Heart right ventricle (tissue), 16 donors: Measurements from ENCODE around the gene CNTN4. TPM values are rescaled to one million over a fixed set of nuclear protein-coding genes. Genes with fewer than 3 reads are reported as not detected.

Experiments used
- ATAC-seq, 8 donors: fragments of 200-7000 bp; cut with Tn5 transposase; one replicate each; pipeline ENCODE4 v1.9.1; 2020; ENCODE audit warnings: mild to moderate bottlenecking in 8 of 8, moderate library complexity in 8 of 8, moderate number of reproducible peaks in 1 of 8
- DNase-seq, 2 donors: peaks; one replicate each; pipeline ENCODE4 v3.0.0-alpha.2; 2020
- H3K27ac ChIP-seq, 10 donors: fragments of 200-600 bp; sonication (generic) in 2 of 10; one replicate each; pipeline versions ENCODE4 v1.5.0 to v1.8.0; 2020 to 2022; ENCODE audit warnings: mild to moderate bottlenecking in 3 of 10
- H3K27me3 ChIP-seq, 7 donors: fragments of 200-600 bp; one replicate each; pipeline ENCODE4 v1.8.0; 2021 to 2022; ENCODE audit warnings: mild to moderate bottlenecking in 2 of 7
- H3K36me3 ChIP-seq, 9 donors: fragments of 200-600 bp; sonication (generic) in 1 of 9; one replicate each; pipeline versions ENCODE4 v1.5.0 to v1.8.0; 2020 to 2022; ENCODE audit warnings: mild to moderate bottlenecking in 2 of 9
- H3K4me1 ChIP-seq, 9 donors: fragments of 200-600 bp; sonication (generic) in 1 of 9; one replicate each; pipeline versions ENCODE4 v1.5.0 to v1.8.0; 2020 to 2022; ENCODE audit warnings: mild to moderate bottlenecking in 4 of 9
- H3K4me3 ChIP-seq, 10 donors: fragments of 200-600 bp; sonication (generic) in 2 of 10; one replicate each; pipeline versions ENCODE4 v1.5.0 to v1.8.0; 2020 to 2022; ENCODE audit warnings: mild to moderate bottlenecking in 7 of 10, moderate library complexity in 2 of 10
- H3K9me3 ChIP-seq, 11 donors: fragments of 200-600 bp in 10 of 11; sonication (generic) in 2 of 11; one replicate each; pipeline versions ENCODE4 v1.5.0 to v1.8.0; 2013 to 2022; ENCODE audit warnings: mild to moderate bottlenecking in 2 of 11, control low read depth in 1 of 11, moderate library complexity in 1 of 11
- CTCF ChIP-seq, 9 donors: fragments of 200-600 bp; sonication (generic) in 2 of 9; IDR thresholded peaks; one replicate each; pipeline versions ENCODE4 v1.5.0 to v1.8.0; 2021 to 2022; ENCODE audit warnings: antibody characterized with exemption in 9 of 9, mild to moderate bottlenecking in 5 of 9, moderate library complexity in 1 of 9
- WGBS, 2 donors: extraction: QIAGEN DNeasy Blood & Tissue Kit; methylation state at CpG; one replicate each; pipeline ENCODE4 v1.1.7; 2013; ENCODE audit warnings: inconsistent platforms in 1 of 2; 5-methylcytosine and 5-hydroxymethylcytosine counted together
- intact Hi-C, 10 donors: fragments of 100-400 bp; cut with DNase I; formaldehyde crosslinking; loops; one replicate each; pipeline versions ENCODE4 v1.11.1 to v1.14.2; 2022
- polyA plus RNA-seq, 2 donors: library from polyadenylated mRNA; stranded (reverse); fragments of 200-250 nt; gene quantifications; one replicate each; pipeline ENCODE4 v1.2.3, GENCODE V29; 2013
- total RNA-seq, 10 donors: library from RNA; stranded (reverse); fragmentation: NEBNext Ultra II Directional in 3 of 10; extraction: Animal tissue kit (Norgen Biotek cat#: 25700) in 3 of 10; gene quantifications; one replicate each; pipeline versions ENCODE4 v1.2.1 to v1.2.4, GENCODE V29; 2021 to 2023
- donor health status: Arrhythmogenic right ventricular cardiomyopathy.
- donor health status: ischemic (EF 13 %, LVEDD 7.1; RV severe dilation, severe dysfunction).
- donor health status: healthy with polysubstance abuse.
- donor health status: DM: no; HTN: yes; CAD: no.
- donor health status: DM: no; HTN: no; CAD: no.
- donor health status: ischemic (EF 25% LVEDD 6.9; RV normal size, moderate dysfunction).
- donor health status: ischemic (EF 25% LVEDD 5.7; RV mildly dilated, moderate dysfunction).
- donor health status: healthy.
- donor health status: DM: yes; HTN: yes; CAD: no.
- donor health status: Ischemic cardiomyopathy.
- donor health status: ischemic (EF 35%, LVEDD 5.7; RV mildly dilated, moderate dysfunction).
- donor health status: nonischemic (EF 11% LVEDD 7.7; RV severe dilation, severe dysfunction).
- donor health status: DM: yes; HTN: yes; CAD: no.
- donor health status: PGD.
- donor health status: ischemic (EF 29% LVEDD 5.4; RV normal size, mild dysfunction).
- donor health status: nonischemic (EF 23%, LVEDD 6.1; RV moderate dilation, normal function).

Gene CNTN4
- total and polyA plus RNA-seq, 12 donors, result 0.48 to 4.7 (median 2.5) TPM

DNA sequence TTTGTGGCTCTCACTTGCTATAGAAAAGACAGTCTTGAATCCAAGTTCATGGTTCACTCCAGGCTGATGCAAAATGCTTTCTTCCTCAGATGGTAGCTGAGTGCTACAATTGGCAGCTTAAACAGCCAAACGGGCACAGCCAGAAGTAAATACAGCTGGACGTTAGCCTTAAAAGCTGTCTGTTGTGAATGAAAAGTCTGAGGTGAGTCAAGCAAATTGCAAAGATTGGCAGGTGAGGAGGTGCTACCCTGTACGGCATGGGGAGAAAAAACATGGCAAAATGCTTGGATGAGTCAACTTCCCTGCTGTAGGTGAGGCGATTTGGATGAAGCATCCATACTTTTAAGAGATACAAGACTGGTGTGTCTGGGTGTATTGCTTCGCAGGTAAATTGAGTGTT, 971.1 kb downstream of the CNTN4 start:
- DNase-seq, result no peak
- Histone ChIP-seq H3K36me3 (no peaks in the 10 kb centered on the region), H3K9me3 (no peaks in the 10 kb centered on the region), H3K4me3 (no peak overlapping the region), H3K4me1 (no peaks in the 10 kb centered on the region), H3K27me3 (peaks cover 0 to under 1% (median 0%) of the 10 kb centered on the region in 7 donors), H3K27ac (no peak overlapping the region)
- intact Hi-C loops, result loop anchor here in 1 of 10 donors (10.0 kb wide), 1 partner anchor 465 kb away; no protein-coding TSS in a partner anchor
- TF ChIP-seq CTCF (IDR thresholded peaks at IDR 0.05), result no peak
- WGBS, 2 donors, result 80 to 81% methylated on average over 5 of the region's 5 CpGs
- no peak for ATAC-seq

DNA sequence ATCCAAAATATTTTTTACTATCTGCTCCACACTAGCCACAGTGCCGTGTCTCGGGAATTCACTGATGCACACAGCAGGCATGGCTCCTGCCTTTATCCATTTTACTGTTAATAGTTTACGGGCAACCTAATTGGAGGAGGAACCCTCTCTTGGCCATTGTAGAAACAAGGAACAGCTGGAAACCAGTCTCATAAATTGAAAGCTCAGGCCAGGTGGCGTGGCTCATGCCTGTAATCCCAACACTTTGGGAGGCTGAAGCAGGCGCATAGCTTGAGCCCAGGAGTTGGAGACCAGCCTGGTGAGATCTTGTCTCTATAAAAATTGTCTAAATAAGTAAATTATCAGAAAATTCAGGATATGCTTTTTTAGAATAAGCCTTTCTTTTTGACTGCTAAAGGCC, 972.5 kb downstream of the CNTN4 start:
- intact Hi-C loops, result loop anchor here in 1 of 10 donors (10.0 kb wide), 1 partner anchor 464 kb away; no protein-coding TSS in a partner anchor
- H3K27me3 ChIP-seq, result peaks cover 0 to 6% (median 0%) of the 10 kb centered on the region in 7 donors
- H3K4me3 ChIP-seq, result no peak overlapping the region
- no peaks in the 10 kb centered on the region for H3K9me3 ChIP-seq
- H3K4me1 ChIP-seq, result no peaks in the 10 kb centered on the region
- no peaks in the 10 kb centered on the region for H3K36me3 ChIP-seq
- TF ChIP-seq CTCF (IDR thresholded peaks at IDR 0.05), result no peak
- H3K27ac ChIP-seq, result no peak overlapping the region
- WGBS, 2 donors, result 66 to 67% methylated on average over 5 of the region's 5 CpGs
- DNase-seq (no peak), ATAC-seq (no peak)

DNA sequence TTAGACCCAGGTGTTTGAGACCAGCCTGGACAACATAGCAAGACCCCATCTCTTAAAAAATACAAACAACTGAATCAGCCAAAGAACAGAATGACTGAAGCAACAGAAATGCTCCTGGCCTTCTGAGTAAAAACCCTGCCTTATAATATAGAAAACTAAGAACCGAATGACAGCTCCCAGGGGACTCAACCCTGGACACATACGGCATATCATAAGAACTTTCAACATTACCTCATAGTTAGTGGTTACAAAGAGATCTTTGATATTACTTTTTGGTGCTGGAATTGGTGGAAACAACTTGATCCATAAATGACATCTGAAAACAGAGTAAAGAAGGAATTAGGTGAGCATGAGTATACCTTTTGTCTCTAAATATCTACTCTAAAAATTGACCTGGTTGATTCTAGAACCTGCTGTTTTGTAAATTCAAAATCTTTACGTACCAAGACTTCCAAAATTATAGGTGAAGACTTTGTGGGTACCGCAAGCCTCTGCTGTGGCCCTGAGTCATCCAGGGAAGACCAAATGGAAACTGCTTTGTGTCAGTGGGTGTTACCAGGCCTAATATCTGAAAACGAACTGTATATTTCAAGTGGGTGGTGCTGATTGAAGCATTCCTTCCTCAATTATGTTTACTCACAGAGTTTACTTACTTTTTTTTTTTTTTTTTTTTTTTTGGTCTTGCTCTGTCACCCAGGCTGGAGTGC, 976.0 kb downstream of the CNTN4 start:
- intact Hi-C loops, result loop anchor here in 1 of 10 donors (10.0 kb wide), 1 partner anchor 460 kb away; no protein-coding TSS in a partner anchor
- no peak for TF ChIP-seq CTCF (IDR thresholded peaks at IDR 0.05)
- DNase-seq (no peak), ATAC-seq (no peak)
- Histone ChIP-seq H3K36me3 (no peaks in the 10 kb centered on the region), H3K9me3 (no peaks in the 10 kb centered on the region), H3K27me3 (peaks cover 0 to 6% (median 0%) of the 10 kb centered on the region in 7 donors), H3K4me1 (no peaks in the 10 kb centered on the region), H3K4me3 (no peak overlapping the region), H3K27ac (no peak overlapping the region)
- 64 to 75% methylated on average over 5 of the region's 5 CpGs for WGBS, 2 donors

- 51 to 55% methylated on average over 5 of the region's 5 CpGs for WGBS, 2 donors
- TF ChIP-seq CTCF (IDR thresholded peaks at IDR 0.05), result no peak
- Histone ChIP-seq H3K4me3 (no peak overlapping the region), H3K27ac (no peak overlapping the region), H3K9me3 (no peaks in the 10 kb centered on the region), H3K4me1 (no peaks in the 10 kb centered on the region), H3K36me3 (no peaks in the 10 kb centered on the region), H3K27me3 (peaks cover 0 to 6% (median 0%) of the 10 kb centered on the region in 7 donors)
- no peak for ATAC-seq
- no peak for DNase-seq
- intact Hi-C loops, result no loop called here
These were observed 981.6 kb downstream of the CNTN4 start for GRCh38 chr3:3080309-3080708.
